Ascending aorta (tissue), 2 donors: Measurements from ENCODE around the gene ANAPC4. TPM values are rescaled to one million over a fixed set of nuclear protein-coding genes. Genes with fewer than 3 reads are reported as not detected.

Experiments
- DNase-seq, 2 donors: peaks; one replicate each; pipeline ENCODE4 v3.0.0-alpha.2; 2019; ENCODE audit warnings: low spot score in 2 of 2
- H3K27ac ChIP-seq, 2 donors: fragments of 200-600 bp; sonication (generic); one replicate each; pipeline ENCODE4 v1.5.1; 2016 to 2017; ENCODE audit warnings: mild to moderate bottlenecking in 1 of 2
- H3K27me3 ChIP-seq: fragments of 200-600 bp; sonication (generic); one replicate; pipeline ENCODE4 v1.5.1; 2017
- H3K36me3 ChIP-seq, 2 donors: fragments of 200-600 bp; sonication (generic); one replicate each; pipeline ENCODE4 v1.5.1; 2016
- H3K4me1 ChIP-seq, 2 donors: fragments of 200-600 bp; sonication (generic); one replicate each; pipeline ENCODE4 v1.5.1; 2016 to 2017; ENCODE audit warnings: mild to moderate bottlenecking in 1 of 2
- H3K4me3 ChIP-seq, 2 donors: fragments of 200-600 bp; sonication (generic); one replicate each; pipeline ENCODE4 v1.5.1; 2016 to 2017; ENCODE audit warnings: mild to moderate bottlenecking in 1 of 2
- H3K9me3 ChIP-seq, 2 donors: fragments of 200-600 bp; sonication (generic); one replicate each; pipeline ENCODE4 v1.5.1; 2016
- CTCF ChIP-seq, 3 experiments: fragments of 200-600 bp in 2 of 3; fragments of 450-650 bp in 1 of 3; sonication (generic) in 2 of 3; IDR thresholded peaks; one replicate each; pipeline ENCODE4 v1.5.1; 2016 to 2019; ENCODE audit warnings: antibody characterized with exemption in 3 of 3, mild to moderate bottlenecking in 1 of 3, moderate library complexity in 1 of 3
- intact Hi-C: fragments of 100-400 bp; cut with DNase I; formaldehyde crosslinking; loops from one replicate; pipeline ENCODE4 v1.15.1; 2023
- total RNA-seq: library from RNA; depleted of rRNA; stranded (reverse); fragments of >200 nt; gene quantifications from one replicate; pipeline ENCODE4 v1.1.0, GENCODE V29; 2016

The ANAPC4 gene
- total RNA-seq, 1 donor from 2014 or later: 23.4 TPM

GRCh38 chr4:25451676-25452075, 74.6 kb downstream of the ANAPC4 start:
- H3K4me3 ChIP-seq: no peak overlapping the region
- no peaks in the 10 kb centered on the region for H3K27me3 ChIP-seq
- no peak overlapping the region for H3K27ac ChIP-seq
- no peaks in the 10 kb centered on the region for H3K9me3 ChIP-seq
- DNase-seq: no peak
- no peaks in the 10 kb centered on the region for H3K36me3 ChIP-seq
- intact Hi-C loops: no loop called here
- TF ChIP-seq CTCF (IDR thresholded peaks at IDR 0.05): no peak
- H3K4me1 ChIP-seq: no peaks in the 10 kb centered on the region

GRCh38 chr4:25452081-25452480, 75.0 kb downstream of the ANAPC4 start:
- Histone ChIP-seq H3K4me1 (no peaks in the 10 kb centered on the region), H3K27ac (no peak overlapping the region), H3K27me3 (no peaks in the 10 kb centered on the region), H3K4me3 (no peak overlapping the region), H3K9me3 (no peaks in the 10 kb centered on the region), H3K36me3 (no peaks in the 10 kb centered on the region)
- no peak for TF ChIP-seq CTCF (IDR thresholded peaks at IDR 0.05)
- DNase-seq: no peak
- intact Hi-C loops: no loop called here

- no peak for TF ChIP-seq CTCF (IDR thresholded peaks at IDR 0.05)
- no peak overlapping the region for H3K4me3 ChIP-seq
- H3K9me3 ChIP-seq: no peaks in the 10 kb centered on the region
- DNase-seq: no peak
- H3K4me1 ChIP-seq: no peaks in the 10 kb centered on the region
- no peaks in the 10 kb centered on the region for H3K27me3 ChIP-seq
- intact Hi-C loops: no loop called here
- no peak overlapping the region for H3K27ac ChIP-seq
- no peaks in the 10 kb centered on the region for H3K36me3 ChIP-seq
Measured at GRCh38 chr4:25454476-25454875, 77.4 kb downstream of the ANAPC4 start.

GRCh38 chr4:25457053-25457715, 80.1 kb downstream of the ANAPC4 start:
- Histone ChIP-seq H3K9me3 (no peaks in the 10 kb centered on the region), H3K4me1 (no peaks in the 10 kb centered on the region), H3K4me3 (no peak overlapping the region), H3K27me3 (no peaks in the 10 kb centered on the region), H3K27ac (no peak overlapping the region), H3K36me3 (no peaks in the 10 kb centered on the region)
- no peak for DNase-seq
- intact Hi-C loops: no loop called here
- no peak for TF ChIP-seq CTCF (IDR thresholded peaks at IDR 0.05)

GRCh38 chr4:25466966-25467697, 90.1 kb downstream of the ANAPC4 start:
- no peaks in the 10 kb centered on the region for H3K4me1 ChIP-seq
- H3K27ac ChIP-seq: no peak overlapping the region
- no peaks in the 10 kb centered on the region for H3K27me3 ChIP-seq
- no peak for TF ChIP-seq CTCF (IDR thresholded peaks at IDR 0.05)
- H3K36me3 ChIP-seq: no peaks in the 10 kb centered on the region
- H3K4me3 ChIP-seq: no peak overlapping the region
- no peaks in the 10 kb centered on the region for H3K9me3 ChIP-seq
- no peak for DNase-seq
- intact Hi-C loops: no loop called here
